GM19468 (cell line): Measurements from ENCODE around the gene CNTN5.
"Not testable (repeated sequence)": the region's sequence is repeated elsewhere in the genome, so short reads cannot be mapped to it uniquely, and the experiment has no call there.

Experiments used
- ATAC-seq: cut with Tn5 transposase; IDR thresholded peaks from one replicate; pipeline ENCODE4 v1.9.1; 2021; ENCODE audit warnings: mild to moderate bottlenecking, moderate library complexity, moderate number of reproducible peaks; ENCODE audit not compliant: unreplicated experiment; ENCODE audit errors: extremely low read depth

CNTN5 gene

GRCh38 chr11:99257131-99257530, 236.4 kb downstream of the CNTN5 start:
- no peak for ATAC-seq

GRCh38 chr11:99260696-99261095, 239.9 kb downstream of the CNTN5 start:
- no peak for ATAC-seq

- no peak for ATAC-seq
These were observed 248.1 kb downstream of the CNTN5 start for GRCh38 chr11:99268886-99269285.

- no peak for ATAC-seq
These were observed 250.8 kb downstream of the CNTN5 start for GRCh38 chr11:99271527-99271926.

- no peak for ATAC-seq
These were observed 254.8 kb downstream of the CNTN5 start for GRCh38 chr11:99275521-99275920.

GRCh38 chr11:99277281-99277680, 256.5 kb downstream of the CNTN5 start:
- ATAC-seq = no peak

- ATAC-seq = no peak
These were observed 258.5 kb downstream of the CNTN5 start for GRCh38 chr11:99279266-99279665.

- no peak for ATAC-seq
These were observed 260.6 kb downstream of the CNTN5 start for GRCh38 chr11:99281331-99281730.

GRCh38 chr11:99297925-99298324, 277.2 kb downstream of the CNTN5 start:
- ATAC-seq = not testable (repeated sequence)

GRCh38 chr11:99307510-99308088, 286.9 kb downstream of the CNTN5 start:
- no peak for ATAC-seq

GRCh38 chr11:99311870-99312269, 291.1 kb downstream of the CNTN5 start:
- no peak for ATAC-seq

- ATAC-seq = no peak
These were observed 296.2 kb downstream of the CNTN5 start for GRCh38 chr11:99316776-99317520.

GRCh38 chr11:99320769-99321290, 300.1 kb downstream of the CNTN5 start:
- no peak for ATAC-seq

GRCh38 chr11:99325847-99326246, 305.1 kb downstream of the CNTN5 start:
- no peak for ATAC-seq

- ATAC-seq = no peak
These were observed 306.3 kb downstream of the CNTN5 start for GRCh38 chr11:99327066-99327465.

- ATAC-seq = no peak
These were observed 306.8 kb downstream of the CNTN5 start for GRCh38 chr11:99327527-99327926.

- ATAC-seq = no peak
These were observed 312.9 kb downstream of the CNTN5 start for GRCh38 chr11:99333621-99334020.

- ATAC-seq = no peak
These were observed 322.4 kb downstream of the CNTN5 start for GRCh38 chr11:99343117-99343516.

GRCh38 chr11:99349151-99349673, 328.5 kb downstream of the CNTN5 start:
- ATAC-seq = no peak

GRCh38 chr11:99351624-99352023, 330.9 kb downstream of the CNTN5 start:
- no peak for ATAC-seq

- ATAC-seq = no peak
These were observed 331.9 kb downstream of the CNTN5 start for GRCh38 chr11:99352642-99353041.
